Stimulated activated CD8-positive, alpha-beta memory T cell treated with anti-CD3 and anti-CD28 coated beads, Interleukin-4, amount 100 ng/mL, for 24 hours (primary cell): ENCODE measurements around the gene AGBL1.

Experiments used
- DNase-seq: peaks from one replicate; pipeline ENCODE4 v3.0.0-alpha.2; 2020; ENCODE audit warnings: low read depth

Gene AGBL1

DNA sequence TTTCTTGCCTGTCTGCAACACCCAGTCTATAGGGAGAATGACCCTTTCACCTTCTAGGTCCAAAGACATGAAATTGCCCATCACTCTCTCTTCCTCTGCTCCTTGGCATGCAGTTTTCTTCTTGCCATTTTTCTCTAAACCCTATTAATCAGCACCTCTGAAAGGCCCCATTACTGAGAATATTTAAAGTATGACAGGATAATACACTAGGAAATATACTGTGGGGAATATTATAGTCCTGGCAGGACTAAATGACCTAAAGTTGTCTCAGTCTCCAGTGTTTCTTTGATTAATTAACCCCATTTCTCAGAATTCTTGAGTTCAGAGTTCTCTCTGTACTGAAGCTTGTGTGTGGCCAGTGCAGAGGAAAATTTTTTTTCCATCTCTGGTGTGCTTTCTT, 730.7 kb downstream of the AGBL1 start:
- no peak for DNase-seq

DNA sequence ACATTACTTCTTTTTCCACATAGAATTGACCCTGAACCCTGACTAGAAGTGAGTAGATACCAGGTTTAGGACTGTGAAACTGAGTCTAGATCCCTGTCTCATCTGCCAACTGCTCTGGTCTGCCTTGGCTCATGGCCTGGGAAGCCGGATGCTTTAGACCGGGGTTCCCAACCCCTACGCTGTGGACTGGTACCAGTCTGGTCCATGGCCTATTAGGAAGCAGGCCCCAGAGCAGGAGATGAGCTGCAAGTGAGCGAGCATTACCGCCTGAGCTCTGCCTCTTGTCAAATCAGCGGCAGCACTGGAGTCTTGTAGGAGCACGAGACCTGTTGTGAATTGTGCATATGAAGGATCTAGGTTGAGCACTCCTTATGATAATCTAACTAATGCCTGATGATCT, 734.2 kb downstream of the AGBL1 start:
- DNase-seq: no peak

DNA sequence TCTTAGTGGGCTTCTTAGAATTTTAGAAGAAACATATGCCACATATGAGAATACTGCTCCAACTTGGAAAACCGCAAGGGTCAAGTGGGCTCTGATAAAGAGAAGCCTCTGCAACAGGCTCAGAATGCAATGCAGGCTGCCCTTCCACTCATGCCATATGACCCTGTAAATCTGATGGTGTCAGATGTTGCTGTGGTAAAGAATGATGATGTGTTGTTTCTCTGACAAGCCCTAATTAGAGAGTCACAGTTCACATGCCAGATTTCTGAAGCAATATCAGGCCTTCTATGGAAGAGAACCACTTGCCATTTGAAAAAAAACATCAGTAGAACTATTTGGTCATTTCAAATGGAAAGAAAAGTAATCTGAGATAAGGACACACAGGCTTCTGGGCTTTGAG, 749.6 kb downstream of the AGBL1 start:
- DNase-seq: no peak

DNA sequence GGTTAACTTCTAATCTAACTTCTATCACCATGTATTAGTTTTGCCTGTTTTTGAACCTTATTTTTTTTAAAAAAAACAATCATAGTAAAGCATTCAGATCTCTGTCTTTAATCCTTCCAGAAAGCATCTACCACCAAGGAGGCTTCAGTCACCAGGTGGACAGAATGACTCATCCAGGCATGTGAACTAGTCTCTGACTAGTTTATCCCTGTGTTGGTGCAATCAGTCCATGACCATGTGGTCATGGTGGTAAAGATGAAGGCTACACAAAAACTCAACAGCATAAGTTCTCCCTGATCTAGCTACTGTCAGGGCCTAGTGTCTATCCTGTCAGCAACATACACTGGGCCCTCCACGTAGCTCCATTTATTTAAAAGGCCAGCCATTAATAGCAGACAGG, 750.6 kb downstream of the AGBL1 start:
- DNase-seq: no peak

DNA sequence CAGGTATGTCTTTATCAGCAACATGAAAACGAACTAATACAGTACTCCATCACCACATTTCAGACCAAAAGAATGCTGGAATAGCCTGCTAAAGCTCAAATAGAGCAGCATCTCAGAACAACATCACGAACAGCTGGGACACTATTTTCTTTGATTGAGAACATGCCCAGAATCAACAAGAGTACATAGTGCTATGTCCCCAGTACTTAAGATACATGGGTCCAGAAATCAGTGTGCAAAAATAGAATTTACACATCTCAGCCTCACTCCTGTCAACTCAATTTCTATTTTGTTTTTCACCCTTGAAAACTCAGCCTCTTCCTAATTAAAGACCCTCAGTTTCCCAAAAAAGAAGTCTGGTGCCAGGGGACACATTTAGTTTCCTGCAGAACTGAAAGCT, 753.9 kb downstream of the AGBL1 start:
- DNase-seq: no peak

DNA sequence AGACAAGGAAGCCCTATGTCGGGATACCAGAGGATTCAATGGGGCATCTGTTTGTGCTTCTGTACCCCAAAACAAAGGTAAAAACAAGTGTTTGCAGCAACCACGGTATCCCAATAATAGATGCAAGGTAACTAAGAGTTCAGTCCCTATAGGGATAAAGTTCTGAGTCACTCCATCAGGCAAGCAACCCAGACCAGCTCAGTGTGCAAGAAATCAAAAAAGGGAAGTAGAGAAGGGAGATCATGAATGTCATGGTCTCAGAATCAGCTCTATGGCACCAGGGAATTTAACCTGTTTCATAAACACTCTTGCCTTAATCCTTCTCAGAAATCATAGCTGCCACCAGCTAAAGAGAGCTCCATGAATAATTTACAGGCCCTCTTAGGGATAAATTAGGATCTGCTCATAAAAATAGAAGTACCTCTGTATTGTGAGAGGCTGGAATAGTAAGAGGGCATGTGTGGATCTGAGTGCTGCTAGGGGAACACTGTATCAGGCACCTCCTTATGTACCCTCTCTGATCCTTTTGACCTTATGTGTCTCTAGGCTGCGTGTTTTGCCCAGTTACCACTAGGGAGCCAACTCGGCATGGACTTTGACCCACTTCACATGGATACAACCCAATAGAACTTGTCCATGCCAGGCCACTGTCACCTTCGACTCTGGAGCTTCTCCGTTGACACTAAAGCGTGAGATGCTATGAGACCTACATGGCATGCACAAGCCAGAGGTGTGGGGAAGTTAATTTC, 754.6 kb downstream of the AGBL1 start:
- DNase-seq: no peak

DNA sequence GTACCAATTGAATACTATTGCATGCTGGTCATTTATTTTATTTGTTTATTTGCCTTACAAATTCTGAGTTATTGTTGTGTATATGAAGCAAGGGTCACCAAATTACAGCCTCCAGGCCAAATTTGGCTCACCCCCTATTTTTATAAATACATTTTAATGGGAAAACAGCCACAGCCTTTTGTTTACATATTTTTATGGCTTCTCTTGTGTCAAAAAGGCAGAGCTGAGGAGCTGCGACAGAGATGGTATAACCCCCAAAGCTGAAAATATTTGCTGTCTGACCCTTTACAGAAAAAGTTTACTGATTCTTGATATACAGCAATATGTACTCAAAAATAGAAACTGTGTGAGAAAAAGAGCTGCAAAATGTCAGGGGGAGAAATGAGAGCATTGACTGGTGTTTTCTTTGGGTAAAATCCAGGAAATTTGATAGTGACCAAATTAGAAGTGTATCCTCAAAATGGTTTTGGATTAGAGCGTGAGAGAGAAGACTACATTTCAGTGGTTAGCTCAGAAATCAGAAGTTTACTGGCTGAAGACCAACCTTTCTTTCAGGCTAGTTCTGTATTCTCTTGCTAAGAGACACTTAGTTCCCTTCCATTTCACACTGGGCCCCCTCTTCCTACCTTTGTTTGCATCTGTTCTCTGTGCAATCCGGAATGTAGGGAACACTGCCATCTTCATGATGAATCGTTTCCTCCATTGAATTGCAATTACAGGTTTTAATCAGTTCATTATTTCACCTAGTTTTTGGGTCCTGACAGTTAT, 757.8 kb downstream of the AGBL1 start:
- no peak for DNase-seq

DNA sequence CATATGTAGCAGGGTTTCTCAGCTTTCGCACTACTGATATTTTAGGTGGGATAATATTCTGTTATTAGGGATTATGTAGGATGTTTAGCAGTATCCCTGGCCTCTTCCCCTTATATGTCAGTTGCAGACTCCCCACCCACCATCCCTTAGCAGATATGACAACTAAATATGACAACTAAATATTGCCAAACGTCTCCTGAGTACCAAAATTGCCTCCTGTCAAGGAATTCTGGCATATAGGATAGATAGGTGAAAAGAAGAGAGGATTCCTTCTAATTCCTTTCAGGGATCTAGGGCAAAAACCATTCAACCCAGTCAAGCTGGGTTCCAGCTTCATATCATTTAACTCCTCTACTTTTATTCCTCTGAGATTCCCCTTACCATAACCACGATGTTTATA, 759.8 kb downstream of the AGBL1 start:
- DNase-seq: no peak

DNA sequence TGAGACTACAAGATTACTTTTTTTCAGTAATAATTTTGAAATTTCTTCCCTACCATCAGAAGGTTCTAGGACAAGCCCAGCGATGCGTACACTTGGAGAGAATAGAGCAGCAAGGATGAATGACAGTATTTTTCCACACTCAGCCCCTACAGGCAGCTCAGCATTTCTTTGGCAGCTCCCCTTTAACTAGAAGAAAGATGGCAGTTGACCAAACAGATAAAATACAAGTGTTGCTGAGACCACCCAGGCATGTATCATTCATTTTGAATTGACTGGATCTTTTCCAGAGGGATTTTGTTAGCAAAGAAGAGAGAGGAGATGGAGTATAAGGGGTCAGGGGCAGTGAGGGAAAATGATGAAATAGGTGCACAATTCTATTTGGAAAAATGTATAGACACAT, 761.3 kb downstream of the AGBL1 start:
- no peak for DNase-seq

DNA sequence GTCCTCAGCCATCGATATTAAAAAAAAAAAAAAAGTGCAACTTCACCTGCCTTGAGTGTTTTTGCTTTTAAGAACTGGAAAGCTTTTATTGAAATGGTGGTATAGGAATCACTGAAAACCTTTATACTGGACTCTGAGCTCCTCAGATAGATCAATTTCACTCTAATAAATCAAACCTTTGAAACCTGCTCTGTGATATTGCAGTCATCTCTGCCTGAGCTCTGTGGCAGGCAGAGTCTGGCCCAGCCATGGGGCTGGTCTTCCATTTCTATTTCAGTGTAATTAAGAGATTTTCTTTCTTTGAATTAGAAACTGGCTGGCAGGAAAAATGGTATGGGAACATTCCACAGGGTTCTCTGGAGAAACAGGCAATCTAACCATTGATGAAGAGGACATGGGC, 762.5 kb downstream of the AGBL1 start:
- no peak for DNase-seq

DNA sequence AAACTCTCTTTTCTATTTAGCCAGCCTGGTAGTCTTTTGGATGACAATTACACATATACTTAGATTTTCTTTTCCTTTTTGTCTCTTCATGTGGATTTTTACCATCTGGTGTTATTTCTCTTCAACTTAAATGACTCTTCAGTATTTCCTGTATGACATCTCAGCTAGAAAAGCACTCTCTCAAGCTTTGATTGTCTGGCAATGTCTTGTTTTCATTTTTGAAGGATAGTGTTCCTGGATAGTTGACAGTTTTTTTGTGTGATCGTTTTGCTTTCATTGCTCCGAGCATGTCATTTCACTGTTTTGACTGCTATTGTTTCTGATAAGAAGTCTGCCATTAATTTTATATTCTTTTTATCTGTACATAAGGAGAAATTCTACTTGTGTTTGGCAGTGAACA, 766.4 kb downstream of the AGBL1 start:
- no peak for DNase-seq

DNA sequence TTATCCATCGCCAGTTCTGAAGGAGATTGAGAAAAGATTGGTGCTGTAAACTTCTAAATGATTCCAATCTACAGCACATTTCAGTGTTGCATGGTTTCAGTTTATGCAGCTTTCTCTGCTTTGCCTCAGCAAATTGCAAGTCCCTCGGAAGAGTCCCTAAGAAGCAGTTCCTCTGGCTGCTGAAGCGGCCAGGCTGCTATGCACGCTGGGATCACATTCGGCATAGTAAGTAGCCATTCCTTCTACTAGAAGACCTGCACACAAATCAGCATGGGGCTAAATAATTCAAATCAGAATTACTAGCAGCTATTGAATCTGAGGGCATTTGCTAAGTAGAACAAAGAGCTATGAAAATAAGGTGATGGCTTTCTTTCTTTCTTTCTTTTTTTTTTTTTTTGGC, 769.5 kb downstream of the AGBL1 start:
- no peak for DNase-seq

DNA sequence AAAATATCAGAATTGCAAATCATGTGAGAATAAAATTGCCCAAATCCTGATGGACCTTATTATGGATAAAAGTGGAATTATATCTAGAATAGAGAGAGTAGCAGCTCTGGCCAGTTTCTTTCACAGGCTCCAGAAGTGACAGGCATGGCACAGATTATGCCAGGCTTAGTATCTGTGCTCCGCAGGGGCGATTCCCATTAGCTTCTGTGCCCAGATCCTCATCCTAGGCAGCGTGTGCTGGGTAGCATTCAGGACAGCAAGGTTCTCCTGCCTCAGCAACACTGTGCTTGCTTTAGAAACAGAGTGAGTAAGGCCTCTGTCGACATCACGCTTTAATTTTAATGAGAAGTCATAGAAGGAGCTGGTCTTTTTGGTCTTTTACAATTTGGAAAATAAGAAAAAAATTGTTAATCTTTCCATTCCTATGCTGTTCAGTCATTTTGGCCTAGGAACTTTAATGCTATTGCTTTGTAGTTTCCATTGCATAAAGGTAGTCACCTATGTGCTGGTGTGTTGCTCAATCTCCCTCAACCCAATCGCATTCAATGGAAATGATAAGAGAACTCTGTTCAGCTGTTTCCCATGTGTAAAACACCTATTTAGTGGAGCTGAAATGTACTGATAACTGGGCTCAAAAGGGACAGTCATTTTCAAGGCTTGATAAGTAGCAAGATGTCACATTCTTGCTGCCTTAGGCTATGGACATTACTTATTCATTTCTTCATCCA, 770.1 kb downstream of the AGBL1 start:
- no peak for DNase-seq

DNA sequence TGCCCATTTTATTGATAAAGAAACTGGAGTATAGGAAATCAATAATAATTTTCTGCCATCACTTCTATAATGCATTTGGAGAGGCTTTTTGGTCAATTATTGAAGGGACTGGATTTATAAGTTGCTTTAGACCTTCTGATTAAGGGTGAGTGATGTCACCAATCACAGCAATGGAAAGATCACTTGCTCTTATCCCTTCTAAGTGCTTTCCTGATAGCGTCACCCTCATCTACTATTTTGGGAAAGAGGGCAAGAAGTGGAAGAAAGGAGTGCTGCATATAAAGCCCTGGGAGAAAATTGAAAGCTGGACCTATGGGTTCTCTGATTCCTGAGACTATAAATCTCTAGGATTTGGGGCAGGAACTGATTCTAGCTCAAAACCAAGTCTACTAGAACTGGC, 771.3 kb downstream of the AGBL1 start:
- no peak for DNase-seq

DNA sequence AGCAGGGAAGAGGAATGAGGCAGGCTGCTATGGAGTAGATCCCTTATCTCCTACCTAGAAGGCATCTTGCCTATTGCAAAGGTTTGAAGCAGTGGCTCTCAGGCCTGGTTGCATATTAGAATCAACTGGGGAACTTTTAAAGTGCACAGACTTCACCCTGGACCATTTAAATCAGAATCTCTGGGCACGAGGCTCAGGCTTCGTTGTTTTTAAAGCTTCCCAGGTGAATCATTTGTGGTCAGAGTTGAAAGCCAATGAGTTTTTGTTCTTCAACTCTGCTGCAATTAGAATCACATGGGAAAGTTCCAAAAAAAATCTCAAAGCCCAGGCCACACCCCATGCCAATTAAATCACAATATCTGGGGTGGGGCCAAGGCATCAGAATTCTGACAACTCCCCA, 773.1 kb downstream of the AGBL1 start:
- DNase-seq: no peak

DNA sequence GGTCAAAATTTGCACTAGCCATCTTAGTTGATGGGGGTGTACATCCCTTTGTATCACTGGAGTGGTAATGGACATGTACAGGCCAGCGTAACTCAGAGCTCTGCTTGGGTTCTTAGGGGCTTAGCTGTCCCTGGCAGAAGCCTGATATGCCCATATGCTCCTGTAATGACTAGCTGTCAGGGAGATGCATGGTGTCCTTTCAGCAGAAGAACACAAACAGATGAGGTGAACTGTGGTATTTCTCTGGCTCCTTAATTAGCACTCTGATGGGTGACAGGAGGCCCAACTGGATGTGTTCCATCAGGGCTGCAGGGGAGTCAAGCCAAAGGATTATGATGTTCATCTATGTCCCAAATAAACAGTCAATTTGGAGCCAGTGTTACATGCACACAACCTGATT, 774.5 kb downstream of the AGBL1 start:
- DNase-seq: no peak

DNA sequence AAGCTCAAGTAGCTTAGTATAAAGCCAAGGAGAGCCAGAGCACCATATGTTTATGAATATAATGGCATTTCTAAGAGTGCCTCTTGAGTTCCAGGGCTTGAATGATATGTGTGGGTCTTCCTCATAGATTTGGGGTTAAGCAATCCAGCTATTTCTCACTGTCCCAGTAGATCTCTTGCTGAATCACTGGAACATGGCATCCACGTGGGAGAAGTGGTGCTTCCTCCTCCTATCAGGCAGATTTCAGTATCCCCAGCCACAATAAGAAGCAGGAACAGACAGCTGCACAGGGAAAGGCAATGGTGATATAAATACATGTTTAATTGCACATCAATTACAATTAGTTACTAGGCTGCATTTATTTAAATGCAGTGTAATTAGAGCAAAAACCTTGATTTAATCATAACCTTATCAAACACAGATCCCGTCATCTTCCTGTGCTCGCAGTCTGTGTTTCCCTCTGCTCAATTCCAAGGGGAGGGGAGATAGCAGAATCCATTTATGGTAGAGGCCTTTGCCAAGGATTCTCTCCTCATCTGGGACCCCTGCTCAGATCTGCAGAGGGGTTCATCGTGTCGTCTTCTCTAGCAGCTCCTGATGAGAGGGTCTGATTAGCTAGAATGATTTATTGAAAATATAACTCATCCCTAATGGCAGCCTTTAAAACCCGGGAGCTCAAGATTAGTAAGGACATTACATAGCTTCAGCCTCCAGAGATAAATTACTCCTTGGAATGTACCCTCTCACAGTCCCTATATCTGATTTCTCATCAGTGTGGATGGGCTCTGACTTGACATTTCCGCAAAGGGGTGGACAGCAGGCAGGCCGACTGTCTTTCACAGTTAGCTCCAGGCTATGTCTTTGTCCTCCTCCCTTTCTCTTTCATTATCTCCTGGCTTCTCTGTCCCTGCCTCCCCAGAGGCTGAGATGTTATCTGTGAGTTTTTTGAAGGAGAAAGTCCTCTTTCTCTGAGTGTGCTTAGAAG, 775.9 kb downstream of the AGBL1 start:
- DNase-seq: no peak

DNA sequence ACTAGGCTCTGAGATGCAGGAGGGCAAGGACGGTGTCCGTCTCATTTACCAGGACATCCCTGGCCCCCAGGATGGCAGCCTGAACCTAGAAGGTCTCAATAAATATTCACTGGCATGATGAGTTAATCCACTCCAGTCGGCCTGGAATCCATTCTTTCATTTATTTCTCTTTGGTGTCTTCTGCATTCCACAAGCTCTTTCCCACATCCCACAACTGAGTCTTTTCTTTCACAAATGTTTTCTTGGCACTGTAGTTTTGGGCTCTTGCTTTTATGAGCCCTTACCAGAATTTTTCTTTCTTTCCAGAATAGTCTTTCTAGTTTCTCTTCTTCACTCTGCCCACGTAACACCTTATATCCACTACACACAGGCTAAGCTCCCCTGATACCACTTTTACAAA, 778.0 kb downstream of the AGBL1 start:
- no peak for DNase-seq

DNA sequence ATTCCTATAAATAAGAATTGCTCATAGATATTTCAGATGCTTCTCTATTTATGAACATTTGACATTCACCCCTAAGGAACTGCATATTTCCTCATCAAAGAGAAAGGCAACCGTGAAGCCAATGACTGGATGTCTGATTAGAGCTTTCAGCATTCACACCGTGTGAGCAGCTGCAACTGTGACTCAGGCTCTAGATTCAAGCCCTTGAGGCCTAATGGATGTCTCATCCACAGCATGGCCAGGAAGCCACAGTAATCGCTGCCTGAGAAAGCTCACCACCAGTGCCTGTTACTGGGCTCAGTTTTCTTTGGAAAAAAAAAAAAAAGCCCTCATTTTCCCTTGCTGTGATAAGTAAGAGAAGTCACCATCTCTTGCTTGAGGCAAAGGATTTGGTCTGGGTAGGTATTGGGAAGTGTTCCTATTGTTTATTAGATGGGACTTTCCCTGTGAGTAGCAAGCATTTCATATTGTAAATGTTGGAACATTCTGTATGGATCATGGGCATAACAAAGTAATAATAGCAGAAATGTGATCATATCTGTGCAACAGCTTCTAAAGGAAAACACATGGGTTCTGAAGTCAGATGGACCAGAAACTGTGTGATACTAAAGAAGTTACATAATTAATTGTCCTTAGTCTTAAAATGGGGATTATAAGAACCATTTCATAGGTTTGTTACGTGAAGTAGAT, 783.7 kb downstream of the AGBL1 start:
- DNase-seq: no peak

DNA sequence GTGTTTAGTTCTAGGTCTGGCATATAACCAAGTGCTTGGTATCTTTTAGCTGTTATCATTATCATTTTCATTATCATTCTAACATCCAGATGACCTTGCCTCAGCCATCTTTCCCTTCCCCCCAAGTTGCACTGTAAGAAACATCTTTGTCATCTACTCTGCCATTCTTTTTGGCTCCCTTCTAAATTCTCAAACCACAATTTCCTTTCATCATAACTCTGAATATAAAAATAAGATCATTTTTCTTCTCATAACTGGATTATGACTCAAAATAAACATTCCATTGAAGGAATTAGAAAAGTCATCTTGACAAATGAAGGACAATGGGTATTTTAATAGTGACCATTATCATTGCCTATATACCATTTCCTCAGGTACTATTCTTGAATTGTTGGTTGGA, 786.2 kb downstream of the AGBL1 start:
- DNase-seq: no peak

DNA sequence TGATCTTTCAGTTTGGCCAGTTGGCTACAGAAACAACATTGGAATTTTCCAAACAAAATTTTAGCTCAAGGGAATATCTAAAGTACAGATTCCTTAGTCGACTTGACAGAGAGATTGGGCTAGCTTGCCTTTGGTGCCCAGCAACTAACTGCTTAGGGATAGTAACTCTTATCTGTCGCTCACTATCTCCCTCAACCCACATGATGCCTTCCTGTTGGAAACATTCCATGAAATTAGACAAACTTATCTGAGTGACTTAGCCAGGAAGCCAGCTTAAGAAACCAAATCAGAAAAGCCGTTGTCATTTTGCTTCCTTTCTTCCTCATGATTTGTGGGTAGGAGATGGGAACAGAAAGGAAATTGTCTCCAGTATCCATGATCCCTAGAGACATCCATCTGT, 791.2 kb downstream of the AGBL1 start:
- DNase-seq: no peak
